ENCODE results near the gene MED10.

MED10 gene

DNA sequence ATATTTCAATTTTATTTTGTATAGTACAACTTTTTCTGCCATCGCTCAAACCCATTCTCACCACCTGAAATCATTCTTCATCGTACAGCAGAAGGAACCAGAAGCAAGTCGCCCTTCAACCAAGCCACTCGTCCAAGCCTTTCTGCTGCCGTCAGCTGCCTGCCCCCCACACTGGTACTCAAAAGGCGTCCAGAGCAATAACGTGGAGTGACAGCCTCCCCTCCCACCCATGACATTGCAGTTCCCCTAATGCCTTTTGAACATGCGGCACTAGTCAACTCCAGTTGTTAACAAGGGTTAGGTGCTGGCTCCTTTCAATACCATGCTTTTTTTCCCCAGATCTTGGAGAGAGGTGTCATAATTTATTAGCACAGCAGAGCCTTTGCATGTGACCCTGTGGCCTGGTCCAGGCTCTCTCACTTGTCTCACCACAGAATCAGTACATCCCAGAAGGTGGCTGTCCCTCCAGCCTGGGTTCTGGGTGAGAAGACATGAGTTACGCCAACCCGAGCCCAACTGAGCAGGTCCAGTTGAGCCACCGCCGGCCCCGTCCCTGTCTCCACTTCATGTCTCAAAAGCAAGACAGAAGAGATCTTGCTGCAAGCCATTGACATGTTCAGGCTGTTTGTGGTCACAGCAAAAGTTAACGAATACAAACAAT is 20.4 kb upstream of the MED10 start:
- DNase-seq, result no peak

DNA sequence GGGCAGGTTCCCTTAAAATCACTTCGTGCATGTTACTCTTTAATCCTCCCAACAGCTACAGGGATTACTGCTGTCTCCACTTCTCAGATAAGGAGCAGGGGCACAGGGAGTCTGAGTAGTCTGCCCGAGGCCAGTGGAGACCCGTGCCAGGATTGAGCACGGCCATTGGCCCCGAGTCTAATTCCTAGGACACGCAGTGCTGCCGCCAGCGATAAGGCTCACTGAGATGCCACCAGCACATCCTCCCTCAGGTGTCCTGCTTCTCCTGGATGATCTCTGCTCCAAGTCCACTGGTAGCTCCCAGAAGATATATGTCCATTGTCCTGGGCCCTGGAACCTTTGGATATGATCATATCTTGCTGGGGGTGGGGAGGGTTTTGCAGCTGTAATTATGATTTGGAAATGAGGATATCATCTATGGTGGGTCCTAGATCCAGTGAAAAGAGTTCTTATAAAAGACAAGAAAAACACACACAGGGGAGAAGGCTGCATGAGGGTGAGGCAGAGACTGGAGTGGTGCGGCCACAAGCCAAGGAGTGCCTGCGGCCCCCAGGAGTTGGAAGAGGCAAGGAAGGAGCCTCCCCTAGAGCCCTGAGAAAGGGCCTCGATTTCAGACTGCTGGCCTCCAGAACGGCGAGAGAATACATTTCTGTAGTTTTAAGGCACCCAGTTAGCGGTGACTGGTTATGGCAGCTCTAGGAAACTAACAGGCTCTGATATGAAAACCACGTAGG is 19.4 kb upstream of the MED10 start:
- DNase-seq, result no peak

DNA sequence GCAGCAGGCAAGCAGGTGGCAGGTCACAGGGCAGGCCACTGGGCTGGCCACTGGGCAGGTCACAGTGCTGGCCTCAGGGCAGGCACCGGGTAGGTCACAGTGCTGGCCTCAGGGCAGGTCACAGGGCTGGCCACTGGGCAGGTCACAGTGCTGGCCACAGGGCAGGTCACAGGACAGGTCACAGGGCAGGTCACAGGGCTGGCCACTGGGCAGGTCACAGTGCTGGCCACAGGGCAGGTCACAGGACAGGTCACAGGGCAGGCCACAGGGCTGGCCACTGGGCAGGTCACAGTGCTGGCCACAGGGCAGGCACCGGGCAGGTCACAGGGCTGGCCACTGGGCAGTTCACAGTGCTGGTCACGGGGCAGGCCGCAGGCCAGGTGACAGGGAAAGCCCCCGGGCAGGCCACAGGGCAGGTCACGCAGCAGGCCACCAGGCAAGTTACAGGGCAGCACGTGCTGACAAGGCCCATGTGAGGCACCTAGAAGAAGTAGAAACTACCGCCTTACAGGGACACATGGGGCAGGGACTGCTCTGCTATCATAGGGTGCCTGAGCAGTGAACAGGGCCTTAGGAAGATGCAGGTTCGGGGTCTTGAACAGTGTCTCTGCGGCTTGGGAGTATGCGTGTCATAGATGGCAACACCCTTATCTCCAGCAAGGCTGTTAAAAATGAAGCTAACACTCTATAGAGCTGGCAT is 18.6 kb upstream of the MED10 start:
- no peak for DNase-seq

- no peak for DNase-seq
Measured at GRCh38 chr5:6396043-6396442, 17.7 kb upstream of the MED10 start.

- no peak for DNase-seq
Measured at GRCh38 chr5:6395621-6396020, 17.3 kb upstream of the MED10 start.

- no peak for DNase-seq
Measured at GRCh38 chr5:6395102-6395445, 16.7 kb upstream of the MED10 start.

DNA sequence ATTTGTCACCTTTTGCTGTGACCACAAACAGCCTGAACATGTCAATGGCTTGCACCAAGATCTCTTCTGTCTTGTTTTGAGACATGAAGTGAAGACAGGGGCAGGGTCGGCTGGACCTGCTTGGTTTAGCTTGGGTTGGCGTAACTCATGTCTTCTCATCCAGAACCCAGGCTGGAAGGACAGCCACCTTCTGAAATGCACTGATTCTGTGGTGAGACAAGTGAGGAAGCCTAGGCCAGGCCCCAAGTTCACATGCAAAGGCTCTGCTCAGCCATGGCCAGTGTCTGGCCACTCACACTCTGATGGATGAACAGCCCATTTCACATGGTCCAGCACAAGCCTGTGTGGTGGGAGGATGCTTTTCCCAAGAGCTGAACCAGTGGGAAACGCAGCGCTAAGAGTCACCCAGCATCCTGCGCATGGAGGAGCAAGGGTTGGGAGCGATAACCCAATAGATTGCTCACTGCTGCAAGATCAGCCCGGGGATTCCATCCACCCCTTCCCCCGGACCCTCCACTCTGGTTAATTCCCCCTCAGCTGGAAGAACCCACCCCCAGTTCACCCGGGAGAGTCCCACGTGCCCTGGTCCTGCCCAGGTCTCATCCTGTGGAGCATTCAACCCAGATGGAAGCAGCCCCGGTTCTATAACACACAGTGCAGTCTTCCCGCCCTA is 16.2 kb upstream of the MED10 start:
- DNase-seq, result no peak

DNA sequence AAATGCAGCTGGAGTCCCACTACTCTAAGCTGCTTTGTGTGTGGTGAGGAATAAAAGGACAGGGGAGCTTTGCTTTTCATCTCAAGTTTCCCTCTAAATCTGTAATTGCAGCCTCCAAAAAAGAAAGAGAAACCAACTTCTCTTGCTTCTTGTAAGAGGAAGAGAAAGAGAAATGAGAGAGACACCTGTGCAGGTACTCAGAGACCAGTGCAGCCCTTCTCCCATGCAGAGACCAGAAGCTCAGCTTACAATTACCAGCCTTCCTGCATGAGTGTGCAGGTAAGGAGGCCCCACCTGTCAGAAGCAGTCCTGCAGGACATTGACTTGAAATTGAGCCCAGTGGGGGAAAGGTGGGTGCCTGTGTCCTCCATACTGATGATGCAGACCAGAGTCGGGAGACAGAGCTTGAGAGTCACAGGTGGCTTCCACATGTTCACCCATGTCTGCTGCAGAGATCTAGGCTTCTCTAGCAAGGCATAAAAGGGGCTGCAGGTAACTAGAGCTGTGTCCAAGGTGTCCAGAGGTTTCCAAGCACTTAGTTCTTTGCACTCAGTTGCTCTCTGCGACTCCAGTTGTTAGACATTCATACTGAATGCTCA is 15.3 kb upstream of the MED10 start:
- no peak for DNase-seq

DNA sequence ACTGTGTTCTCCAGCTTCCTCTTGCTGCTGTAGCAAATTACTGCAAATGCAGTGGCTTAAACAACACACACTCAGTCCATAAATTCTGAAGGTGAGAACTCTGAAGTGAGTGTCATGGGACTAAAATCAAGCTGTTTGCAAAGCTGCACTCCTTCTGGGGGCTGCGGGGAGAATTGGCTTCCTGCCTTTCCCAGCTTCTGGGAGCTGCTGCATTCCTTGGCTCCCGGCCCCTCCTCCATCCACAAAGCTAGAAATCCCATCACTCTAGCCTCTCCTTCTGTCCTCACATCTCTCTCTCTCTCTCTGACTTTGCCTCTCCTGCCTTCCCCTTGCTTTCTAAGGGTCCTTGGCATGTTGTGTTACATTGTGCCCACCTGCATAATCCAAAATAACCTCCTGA is 14.2 kb upstream of the MED10 start:
- no peak for DNase-seq

DNA sequence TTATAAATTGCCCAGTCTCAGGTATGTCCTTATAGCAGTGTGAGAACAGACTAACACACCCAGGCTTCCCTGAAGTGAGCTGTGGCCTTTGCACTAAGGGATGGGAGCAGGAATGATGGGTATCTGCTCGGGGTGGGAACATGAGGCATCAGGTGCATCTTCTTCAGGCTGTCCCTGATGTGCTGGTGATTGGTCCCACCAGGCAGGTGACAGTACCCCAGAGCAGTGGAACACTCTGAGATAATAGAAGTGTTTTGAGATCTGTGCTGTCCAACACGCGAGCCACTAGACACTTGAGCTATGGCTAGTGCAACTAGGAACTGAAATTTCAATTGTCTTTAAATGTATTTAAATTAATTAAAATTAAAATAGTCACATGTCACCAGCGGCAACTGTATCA is 12.8 kb upstream of the MED10 start:
- no peak for DNase-seq

DNA sequence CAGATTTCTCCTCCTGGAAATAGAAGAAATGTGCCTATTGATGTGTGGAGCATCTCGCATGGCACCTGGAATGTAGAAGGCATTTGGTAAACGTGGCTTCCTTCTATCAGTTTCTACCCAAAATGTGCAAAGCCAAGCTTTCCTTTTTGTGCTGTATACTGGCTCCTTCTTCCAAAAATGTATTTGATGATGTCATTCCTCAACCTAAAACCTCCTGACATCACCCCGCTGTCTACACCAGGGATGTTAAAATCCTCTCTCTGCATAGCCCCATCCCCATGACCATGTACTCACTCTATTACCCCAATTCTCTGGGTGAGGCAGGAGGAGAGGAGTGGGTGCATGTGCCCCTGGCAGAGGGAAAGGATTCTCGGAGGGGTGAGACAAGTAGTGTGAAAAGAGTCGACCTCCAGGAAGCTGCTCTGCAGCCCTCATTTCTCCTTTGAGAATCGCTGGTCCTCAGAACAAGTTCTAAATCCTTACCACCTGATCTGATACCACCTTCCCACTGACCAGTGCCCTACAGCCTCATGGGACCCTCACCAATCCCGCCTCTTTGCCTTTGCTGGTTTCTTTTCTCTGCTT is 11.7 kb upstream of the MED10 start:
- DNase-seq, result no peak

DNA sequence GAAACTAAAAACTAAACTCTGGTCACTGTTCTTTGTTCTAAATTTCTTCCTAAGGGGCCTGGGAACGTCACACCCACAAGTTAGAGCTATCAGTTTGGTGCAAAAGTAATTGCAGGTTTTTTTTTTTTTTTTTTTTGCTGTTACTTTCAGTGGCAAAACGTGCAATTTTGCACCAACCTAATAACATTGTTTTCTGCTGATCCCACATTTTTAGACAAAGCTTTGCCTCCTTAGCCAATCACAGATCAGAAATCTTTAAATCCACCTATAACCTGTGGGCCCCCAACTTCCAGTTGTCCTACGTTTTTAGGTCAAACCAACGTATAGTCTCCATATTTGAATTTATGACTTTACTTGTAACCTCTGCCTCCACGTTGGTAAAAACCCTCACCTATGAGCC is 11.1 kb upstream of the MED10 start:
- no peak for DNase-seq

DNA sequence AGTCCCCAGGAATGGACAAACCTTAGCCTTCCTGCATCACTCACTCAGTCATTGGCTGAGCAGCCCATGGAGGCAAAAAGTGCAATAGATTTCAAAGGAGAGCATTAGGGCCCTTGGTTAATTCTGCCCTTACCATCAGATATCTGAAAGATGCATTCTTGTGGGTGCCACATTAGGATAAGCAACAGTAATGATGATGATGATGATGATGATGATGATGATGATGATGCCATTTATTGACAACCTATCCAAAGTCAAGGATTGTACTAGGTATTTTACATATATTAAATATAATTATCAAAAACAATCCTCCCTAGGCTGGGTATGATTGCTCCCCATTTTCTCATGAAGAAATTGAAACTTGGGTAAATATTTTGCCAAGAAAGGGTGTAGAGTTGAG is 9.6 kb upstream of the MED10 start:
- DNase-seq, result no peak

GRCh38 chr5:6386271-6386670 is 7.9 kb upstream of the MED10 start:
- no peak for DNase-seq

GRCh38 chr5:6384856-6385255 is 6.5 kb upstream of the MED10 start:
- DNase-seq, result no peak

GRCh38 chr5:6383376-6383775 is 5.0 kb upstream of the MED10 start:
- no peak for DNase-seq

DNA sequence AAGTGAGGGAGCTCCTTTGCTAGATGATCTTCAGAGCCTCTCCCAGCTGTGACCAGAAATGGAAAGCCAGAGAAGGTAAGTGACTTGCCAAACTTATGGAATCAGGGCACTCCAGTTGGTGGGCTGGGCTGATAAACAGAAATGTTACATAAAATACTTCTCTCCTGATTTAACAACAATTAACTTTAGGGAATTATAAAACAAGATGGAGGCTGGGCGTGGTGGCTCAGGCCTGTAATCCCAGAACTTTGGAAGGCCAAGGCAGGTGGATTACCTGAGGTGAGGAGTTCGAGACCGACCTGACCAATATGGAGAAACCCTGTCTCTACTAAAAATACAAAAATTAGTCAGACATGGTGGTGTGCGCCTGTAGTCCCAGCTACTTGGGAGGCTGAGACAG is 899 bp upstream of the MED10 start:
- DNase-seq, result no peak

- DNase-seq, result peak; percentile 80
Measured at GRCh38 chr5:6378766-6379103, 388 bp upstream of the MED10 start.

DNA sequence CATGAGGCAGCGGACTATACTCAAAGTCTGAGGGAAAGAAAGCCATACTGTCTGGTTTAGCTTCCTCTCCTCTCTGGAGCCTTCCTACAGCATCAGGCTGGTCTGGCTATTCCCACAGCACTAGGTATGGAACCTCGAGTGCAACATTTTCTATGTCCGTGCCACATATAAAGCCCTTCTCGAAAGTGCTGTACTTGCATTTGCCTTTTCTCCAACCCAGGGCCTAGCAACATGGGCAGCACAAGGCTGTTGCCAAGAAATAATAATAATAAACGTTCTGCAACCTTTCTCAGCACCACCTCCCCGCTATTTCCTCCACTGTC is 804 bp downstream of the MED10 start:
- no peak for DNase-seq

DNA sequence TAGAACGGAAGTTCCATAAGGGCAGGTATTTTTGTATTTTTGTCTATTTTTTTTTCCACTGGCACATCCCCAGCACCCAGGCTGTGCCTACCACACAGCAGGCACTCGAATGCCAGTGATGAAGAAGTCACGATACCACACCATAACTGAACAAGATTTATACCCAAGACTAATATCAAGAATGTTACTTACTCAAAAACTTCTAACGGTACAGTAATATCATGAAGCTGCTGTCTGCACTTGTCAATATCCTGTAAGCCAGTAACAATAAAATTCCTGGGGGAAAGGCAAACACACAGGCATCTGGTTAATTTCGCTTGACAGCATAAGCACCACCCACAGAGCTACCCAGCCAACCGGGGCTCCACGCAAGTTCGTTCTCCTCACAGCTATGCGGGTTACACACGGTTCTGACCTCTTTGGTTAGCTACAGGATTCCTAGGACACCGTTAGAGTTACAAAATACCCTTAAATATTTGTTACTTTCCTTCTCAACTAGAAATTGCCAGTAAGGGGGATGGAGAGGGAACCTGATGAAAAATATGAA is 1.3 kb downstream of the MED10 start:
- no peak for DNase-seq

DNA sequence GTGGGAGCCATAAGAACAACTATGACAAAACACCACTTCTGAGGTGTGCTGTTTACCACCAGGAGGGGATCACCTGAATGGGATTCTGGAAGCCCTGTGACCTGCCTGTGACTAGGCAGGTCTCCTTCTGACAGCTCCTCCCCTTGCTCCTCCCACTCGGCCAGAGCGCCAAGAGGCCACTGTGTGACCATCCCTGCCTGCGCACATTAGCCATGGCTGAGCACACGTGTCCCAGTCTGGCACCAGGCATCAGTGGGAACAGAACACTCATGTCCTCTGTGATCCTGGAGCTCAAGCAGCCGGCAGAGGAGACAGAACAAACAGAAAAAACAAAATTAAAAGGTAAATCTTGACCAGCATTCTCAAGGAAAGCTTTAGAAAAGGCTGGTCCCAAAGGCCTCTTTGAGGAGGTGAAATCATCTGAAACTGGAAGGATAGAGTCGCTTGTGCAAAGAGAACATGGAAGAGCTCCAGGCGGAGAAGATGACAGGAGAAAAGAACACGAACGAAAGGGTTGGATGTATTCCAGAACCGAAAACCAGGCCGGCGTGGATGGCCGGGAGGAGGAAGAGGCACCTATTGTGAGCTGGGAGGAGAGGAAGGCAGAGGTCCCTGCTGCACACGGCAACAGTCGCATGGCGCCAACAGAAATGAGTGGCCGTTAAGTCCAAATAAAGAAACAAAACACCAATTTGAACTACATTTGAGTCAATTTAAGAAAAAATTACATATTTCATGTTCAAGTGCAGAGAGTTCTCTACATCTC is 5.1 kb downstream of the MED10 start:
- no peak for DNase-seq

Data from NCI-H1417 treated with DMSO at 0.1 percent for 48 hours (cell line).